Keratinocyte (primary cell): Measurements from ENCODE around the gene PPIA. TPM values are rescaled to one million over a fixed set of nuclear protein-coding genes. Genes with fewer than 3 reads are reported as not detected.
"Not testable (repeated sequence)": the region's sequence is repeated elsewhere in the genome, so short reads cannot be mapped to it uniquely, and the experiment has no call there.

Experiments
- DNase-seq: peaks from one replicate; pipeline ENCODE4 v3.0.0-alpha.2; 2011; ENCODE audit warnings: low read depth, missing footprints, low spot score
- FAIRE-seq: peaks from 2 replicates; lab custom pipeline; 2011; peaks lifted over from hg19 to GRCh38; lab: Jason Lieb, UNC
- H2AFZ ChIP-seq: 2 replicates; pipeline ENCODE4 v1.6.0; 2012; ENCODE audit warnings: low read length, control low read depth, inconsistent platforms; ENCODE audit not compliant: control insufficient read depth
- H3K27ac ChIP-seq: 2 replicates; pipeline ENCODE4 v1.5.1; 2011; ENCODE audit warnings: low read length; ENCODE audit not compliant: control insufficient read depth, insufficient read depth
- H3K27me3 ChIP-seq: 3 replicates; pipeline ENCODE4 v1.6.0; 2011; ENCODE audit warnings: low read length; ENCODE audit not compliant: control insufficient read depth, insufficient read depth; ENCODE audit errors: extremely low read depth
- H3K36me3 ChIP-seq, 2 experiments: 2 replicates in 1 of 2; 3 replicates in 1 of 2; pipeline ENCODE4 v1.5.1; 2011; ENCODE audit warnings: low read length in 2 of 2, mild to moderate bottlenecking in 1 of 2; ENCODE audit not compliant: control insufficient read depth in 2 of 2, insufficient read depth in 2 of 2; ENCODE audit errors: extremely low read depth in 1 of 2
- H3K4me1 ChIP-seq: 3 replicates; pipeline ENCODE4 v1.5.1; 2011; ENCODE audit warnings: low read length; ENCODE audit not compliant: control insufficient read depth, insufficient read depth; ENCODE audit errors: extremely low read depth
- H3K4me2 ChIP-seq: 3 replicates; pipeline ENCODE4 v1.6.0; 2011; ENCODE audit warnings: low read depth, low read length; ENCODE audit not compliant: control insufficient read depth, insufficient read depth; ENCODE audit errors: extremely low read depth
- H3K4me3 ChIP-seq, 3 experiments: fragments of 200-600 bp in 1 of 3; sonication (generic) in 1 of 3; 2 replicates in 2 of 3; 3 replicates in 1 of 3; pipeline ENCODE4 v1.5.1; 2011 to 2016; ENCODE audit warnings: low read length in 3 of 3, mild to moderate bottlenecking in 3 of 3, control low read depth in 2 of 3, inconsistent platforms in 1 of 3, low read depth in 1 of 3, mixed read lengths in 1 of 3, mixed run types in 1 of 3, moderate library complexity in 1 of 3; ENCODE audit not compliant: control insufficient read depth in 2 of 3, insufficient read depth in 2 of 3; ENCODE audit errors: extremely low read depth in 1 of 3
- H3K79me2 ChIP-seq: 2 replicates; pipeline ENCODE4 v1.6.0; 2012; ENCODE audit warnings: low read length; ENCODE audit not compliant: control insufficient read depth, insufficient read depth
- H3K9ac ChIP-seq: 3 replicates; pipeline ENCODE4 v1.6.0; 2011; ENCODE audit warnings: low read length; ENCODE audit not compliant: control insufficient read depth, insufficient read depth; ENCODE audit errors: extremely low read depth
- H3K9me1 ChIP-seq: 3 replicates; pipeline ENCODE4 v1.6.0; 2011; ENCODE audit warnings: low read length; ENCODE audit not compliant: control insufficient read depth, insufficient read depth; ENCODE audit errors: extremely low read depth
- H3K9me3 ChIP-seq: 2 replicates; pipeline ENCODE4 v1.5.1; 2012; ENCODE audit warnings: low read depth, low read length; ENCODE audit not compliant: control insufficient read depth
- H4K20me1 ChIP-seq: 3 replicates; pipeline ENCODE4 v1.6.0; 2011; ENCODE audit warnings: low read length; ENCODE audit not compliant: control insufficient read depth, insufficient read depth; ENCODE audit errors: extremely low read depth
- CTCF ChIP-seq, 3 experiments: IDR thresholded peaks in 1 of 3; conservative IDR thresholded peaks in 1 of 3; optimal IDR thresholded peaks in 1 of 3; 2 replicates in 2 of 3; 3 replicates in 1 of 3; pipeline versions ENCODE3 to v1.5.1; 2011; ENCODE audit warnings: low read length in 3 of 3, mild to moderate bottlenecking in 3 of 3, moderate library complexity in 2 of 3, control low read depth in 1 of 3, inconsistent platforms in 1 of 3; ENCODE audit not compliant: insufficient read depth in 2 of 3; ENCODE audit errors: extremely low read depth in 1 of 3
- EZH2 ChIP-seq: IDR thresholded peaks from one replicate; pipeline ENCODE4 v1.6.1; 2012; ENCODE audit warnings: inconsistent platforms, mild to moderate bottlenecking, low read length, moderate library complexity
- dilution Hi-C: fragments of 300-500 bp; cut with MboI; formaldehyde crosslinking; loops from one replicate; pipeline ENCODE4 v1.7.0; 2020; ENCODE audit warnings: low sequenced_read_pairs; ENCODE audit not compliant: extremely low pct_ligation_motif_present
- polyA plus RNA-seq, 5 experiments: library from polyadenylated mRNA; depleted of rRNA in 3 of 5; stranded (reverse) in 3 of 5; stranded (forward) in 1 of 5; unstranded in 1 of 5; fragments of >200 nt; gene quantifications; 1 replicate in 1 of 5; 2 replicates in 3 of 5; 3 replicates in 1 of 5; pipeline versions ENCODE4 v1.2.1 to v1.2.3, GENCODE V29; 2011 to 2012; ENCODE audit warnings: missing spikeins in 2 of 5, low read depth in 1 of 5, low replicate concordance in 1 of 5

The PPIA gene
- polyA plus RNA-seq, 1 donor (not counting 4 experiments of a cell fraction or from before 2014, with no cell fraction given): 6,965 TPM

GRCh38 chr7:44845451-44845850, 49.0 kb downstream of the PPIA start:
- H3K27ac ChIP-seq: no peak overlapping the region
- H2AFZ ChIP-seq: no peak overlapping the region
- DNase-seq (no peak), FAIRE-seq (no peak)
- no peaks in the 10 kb centered on the region for H3K27me3 ChIP-seq
- H3K9me3 ChIP-seq: no peaks in the 10 kb centered on the region
- H3K4me1 ChIP-seq: peaks cover 12% of the 10 kb centered on the region
- TF ChIP-seq CTCF (optimal IDR thresholded peaks at IDR 0.05 in 1 of 3, IDR thresholded peaks at IDR 0.05 in 1 of 3, conservative IDR thresholded peaks at IDR 0.05 in 1 of 3; ENCODE audit: extremely low read depth in 1 of 3, insufficient read depth in 2 of 3, low read length in 3 of 3) (no peak), EZH2 (no peak)
- H3K9ac ChIP-seq: no peak overlapping the region
- H3K4me2 ChIP-seq: peak overlapping the region; percentile 81
- no peaks in the 10 kb centered on the region for H4K20me1 ChIP-seq
- H3K79me2 ChIP-seq: peaks cover 67% of the 10 kb centered on the region
- H3K4me3 ChIP-seq: peak overlapping the region in 1 of 3 experiments; percentile 9
- H3K9me1 ChIP-seq: no peaks in the 10 kb centered on the region
- dilution Hi-C loops: no loop called here
- H3K36me3 ChIP-seq: peaks cover 0 to 4% of the 10 kb centered on the region in 2 experiments

GRCh38 chr7:44846390-44846789, 49.9 kb downstream of the PPIA start:
- peak overlapping the region; percentile 89 for H3K9ac ChIP-seq
- H3K9me3 ChIP-seq, H2AFZ ChIP-seq, H3K27me3 ChIP-seq, H3K9me1 ChIP-seq, H3K36me3 ChIP-seq, H4K20me1 ChIP-seq, dilution Hi-C loops, FAIRE-seq, DNase-seq: not testable (repeated sequence)
- peaks cover 12% of the 10 kb centered on the region for H3K4me1 ChIP-seq
- peak overlapping the region; percentile 53 to 96 (median 75) for H3K4me3 ChIP-seq
- H3K4me2 ChIP-seq: peak overlapping the region; percentile 81
- H3K27ac ChIP-seq: peak overlapping the region; percentile 86
- H3K79me2 ChIP-seq: peaks cover 60% of the 10 kb centered on the region
